ENCODE data around the gene TRMT10C.
A peak's percentile ranks its signal among the peaks of the same experiment; 100 is the strongest.

TRMT10C gene

DNA sequence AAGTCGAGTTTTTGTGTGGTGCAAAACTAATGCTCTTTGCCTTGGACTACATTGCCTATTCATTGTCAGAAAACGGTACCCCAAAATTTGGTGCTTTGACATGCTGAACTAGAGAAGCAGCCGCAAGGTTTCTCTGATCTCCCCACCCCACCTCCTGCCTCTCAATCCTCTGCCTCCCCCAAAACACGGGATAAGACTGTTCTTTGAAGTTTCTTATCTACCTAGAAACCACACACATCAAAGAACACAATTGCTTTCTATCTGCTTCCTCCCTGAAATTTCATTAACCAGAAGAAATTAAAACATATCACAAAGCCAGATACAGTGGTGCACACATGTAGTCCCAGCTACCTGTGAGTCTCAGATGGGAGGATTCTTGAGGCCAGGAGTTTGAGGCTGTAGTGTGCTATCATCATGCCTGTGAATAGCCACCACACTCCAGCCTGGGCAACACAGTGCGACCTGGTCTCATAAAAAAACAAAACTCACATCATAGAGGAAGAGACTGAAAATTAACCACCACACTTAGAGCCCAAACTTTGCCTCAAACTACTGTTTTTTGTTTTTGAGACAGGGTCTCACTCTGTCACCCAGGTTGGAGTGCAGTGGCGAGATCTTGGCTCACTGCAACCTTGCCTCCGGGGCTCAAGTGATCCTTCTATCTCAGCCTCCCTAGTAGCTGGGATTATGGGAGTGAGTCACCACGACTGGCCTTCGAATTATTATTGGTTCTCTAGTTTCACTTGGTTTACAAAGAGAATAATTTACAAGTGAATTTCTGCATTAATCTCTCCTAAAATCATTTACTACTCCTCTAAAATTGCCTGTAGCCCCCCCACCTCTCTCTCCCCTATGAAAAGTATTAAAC is 9.6 kb downstream of the TRMT10C start:
- no peak for DNase-seq (ENCODE audit: low read depth in 1 of 2, low spot score in 1 of 2)
- H3K27me3 ChIP-seq (ENCODE audit: insufficient read depth, poor library complexity, severe bottlenecking): no peaks in the 10 kb centered on the region
- TF ChIP-seq, protein P1, sequence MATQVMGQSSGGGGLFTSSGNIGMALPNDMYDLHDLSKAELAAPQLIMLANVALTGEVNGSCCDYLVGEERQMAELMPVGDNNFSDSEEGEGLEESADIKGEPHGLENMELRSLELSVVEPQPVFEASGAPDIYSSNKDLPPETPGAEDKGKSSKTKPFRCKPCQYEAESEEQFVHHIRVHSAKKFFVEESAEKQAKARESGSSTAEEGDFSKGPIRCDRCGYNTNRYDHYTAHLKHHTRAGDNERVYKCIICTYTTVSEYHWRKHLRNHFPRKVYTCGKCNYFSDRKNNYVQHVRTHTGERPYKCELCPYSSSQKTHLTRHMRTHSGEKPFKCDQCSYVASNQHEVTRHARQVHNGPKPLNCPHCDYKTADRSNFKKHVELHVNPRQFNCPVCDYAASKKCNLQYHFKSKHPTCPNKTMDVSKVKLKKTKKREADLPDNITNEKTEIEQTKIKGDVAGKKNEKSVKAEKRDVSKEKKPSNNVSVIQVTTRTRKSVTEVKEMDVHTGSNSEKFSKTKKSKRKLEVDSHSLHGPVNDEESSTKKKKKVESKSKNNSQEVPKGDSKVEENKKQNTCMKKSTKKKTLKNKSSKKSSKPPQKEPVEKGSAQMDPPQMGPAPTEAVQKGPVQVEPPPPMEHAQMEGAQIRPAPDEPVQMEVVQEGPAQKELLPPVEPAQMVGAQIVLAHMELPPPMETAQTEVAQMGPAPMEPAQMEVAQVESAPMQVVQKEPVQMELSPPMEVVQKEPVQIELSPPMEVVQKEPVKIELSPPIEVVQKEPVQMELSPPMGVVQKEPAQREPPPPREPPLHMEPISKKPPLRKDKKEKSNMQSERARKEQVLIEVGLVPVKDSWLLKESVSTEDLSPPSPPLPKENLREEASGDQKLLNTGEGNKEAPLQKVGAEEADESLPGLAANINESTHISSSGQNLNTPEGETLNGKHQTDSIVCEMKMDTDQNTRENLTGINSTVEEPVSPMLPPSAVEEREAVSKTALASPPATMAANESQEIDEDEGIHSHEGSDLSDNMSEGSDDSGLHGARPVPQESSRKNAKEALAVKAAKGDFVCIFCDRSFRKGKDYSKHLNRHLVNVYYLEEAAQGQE (IDR thresholded peaks at IDR 0.05; ENCODE audit: insufficient replicate concordance, low read depth): no peak
- TF ChIP-seq SPI1 (IDR thresholded peaks at IDR 0.05; ENCODE audit: borderline replicate concordance, low read depth): no peak
- no peak for TF ChIP-seq POLR2AphosphoS5 (IDR thresholded peaks at IDR 0.05; ENCODE audit: low read depth)
- TF ChIP-seq GABPA (IDR thresholded peaks at IDR 0.05; ENCODE audit: low read depth): no peak
- TF ChIP-seq, protein P2, sequence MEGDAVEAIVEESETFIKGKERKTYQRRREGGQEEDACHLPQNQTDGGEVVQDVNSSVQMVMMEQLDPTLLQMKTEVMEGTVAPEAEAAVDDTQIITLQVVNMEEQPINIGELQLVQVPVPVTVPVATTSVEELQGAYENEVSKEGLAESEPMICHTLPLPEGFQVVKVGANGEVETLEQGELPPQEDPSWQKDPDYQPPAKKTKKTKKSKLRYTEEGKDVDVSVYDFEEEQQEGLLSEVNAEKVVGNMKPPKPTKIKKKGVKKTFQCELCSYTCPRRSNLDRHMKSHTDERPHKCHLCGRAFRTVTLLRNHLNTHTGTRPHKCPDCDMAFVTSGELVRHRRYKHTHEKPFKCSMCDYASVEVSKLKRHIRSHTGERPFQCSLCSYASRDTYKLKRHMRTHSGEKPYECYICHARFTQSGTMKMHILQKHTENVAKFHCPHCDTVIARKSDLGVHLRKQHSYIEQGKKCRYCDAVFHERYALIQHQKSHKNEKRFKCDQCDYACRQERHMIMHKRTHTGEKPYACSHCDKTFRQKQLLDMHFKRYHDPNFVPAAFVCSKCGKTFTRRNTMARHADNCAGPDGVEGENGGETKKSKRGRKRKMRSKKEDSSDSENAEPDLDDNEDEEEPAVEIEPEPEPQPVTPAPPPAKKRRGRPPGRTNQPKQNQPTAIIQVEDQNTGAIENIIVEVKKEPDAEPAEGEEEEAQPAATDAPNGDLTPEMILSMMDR (IDR thresholded peaks at IDR 0.05; ENCODE audit: insufficient read depth, low read length): no peak
- H3K27ac ChIP-seq (replicated peaks): no peak overlapping the region
- H3K4me3 ChIP-seq (replicated peaks; ENCODE audit: insufficient read depth, low read length): no peak overlapping the region

DNA sequence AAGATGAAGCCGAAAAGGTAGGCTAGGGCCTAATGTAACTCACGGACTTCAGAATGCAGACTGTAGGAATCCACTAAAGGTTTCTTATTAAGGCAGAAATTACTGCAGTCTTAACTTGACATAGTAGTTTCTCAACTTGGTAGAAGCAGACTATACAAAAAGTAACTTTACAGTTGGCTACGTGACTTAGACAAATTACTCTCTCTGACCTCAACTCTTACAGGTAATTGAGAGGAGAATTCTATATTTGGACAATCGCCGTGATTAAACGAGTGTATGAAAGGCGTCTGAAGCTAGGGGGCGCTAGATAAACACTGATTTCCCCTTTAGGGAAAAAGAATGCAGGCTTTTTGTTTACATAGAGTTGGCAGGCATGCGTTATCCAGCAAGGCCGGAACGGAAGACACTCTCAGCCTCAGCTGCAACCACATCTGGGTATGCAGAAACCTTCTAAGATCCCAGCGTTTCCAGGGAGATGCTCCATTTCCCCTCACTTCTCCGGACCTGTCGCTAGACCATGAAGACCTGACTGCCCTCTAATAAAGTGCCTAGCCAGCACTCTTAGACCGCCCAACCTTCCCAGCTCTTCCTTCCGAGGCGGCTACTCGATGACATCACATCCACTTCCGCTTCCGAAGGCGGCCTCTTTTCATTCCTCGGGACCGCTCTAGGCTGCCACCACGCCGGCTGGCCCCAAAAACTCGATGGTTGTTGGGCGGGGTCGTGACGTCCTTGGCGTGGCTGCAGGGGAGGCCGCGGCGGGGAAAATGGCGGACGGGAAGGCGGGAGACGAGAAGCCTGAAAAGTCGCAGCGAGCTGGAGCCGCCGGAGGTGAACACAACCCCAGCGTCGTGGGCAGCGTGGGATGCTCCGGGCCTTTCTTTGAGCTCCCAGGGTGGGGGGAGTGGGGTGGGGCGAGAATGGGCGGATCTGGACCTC is 12.1 kb downstream of the TRMT10C start, which contains the start of gene PCNP:
Gene PCNP (plus strand): TSS at position 732 of the 939 bp plus-strand sequence. CDS start 36 bp downstream, at position 768.
- TF ChIP-seq, protein P2 (IDR thresholded peaks at IDR 0.05; ENCODE audit: insufficient read depth, low read length): peak; percentile 85
- TF ChIP-seq, protein P1 (IDR thresholded peaks at IDR 0.05; ENCODE audit: insufficient replicate concordance, low read depth): peak; percentile 54
- peak; percentile 84 for TF ChIP-seq POLR2AphosphoS5 (IDR thresholded peaks at IDR 0.05; ENCODE audit: low read depth)
- peak; percentile 92 for TF ChIP-seq GABPA (IDR thresholded peaks at IDR 0.05; ENCODE audit: low read depth)
- TF ChIP-seq SPI1 (IDR thresholded peaks at IDR 0.05; ENCODE audit: borderline replicate concordance, low read depth): peak; percentile 89
- H3K4me3 ChIP-seq (replicated peaks; ENCODE audit: insufficient read depth, low read length): peak within 1 kb of the TSS; percentile 84
- H3K27me3 ChIP-seq (ENCODE audit: insufficient read depth, poor library complexity, severe bottlenecking): no peaks in the 10 kb centered on the region
- DNase-seq (ENCODE audit: low read depth in 1 of 2, low spot score in 1 of 2): peak; percentile 96 to 99
- peak within 1 kb of the TSS; percentile 96 for H3K27ac ChIP-seq (replicated peaks)

DNA sequence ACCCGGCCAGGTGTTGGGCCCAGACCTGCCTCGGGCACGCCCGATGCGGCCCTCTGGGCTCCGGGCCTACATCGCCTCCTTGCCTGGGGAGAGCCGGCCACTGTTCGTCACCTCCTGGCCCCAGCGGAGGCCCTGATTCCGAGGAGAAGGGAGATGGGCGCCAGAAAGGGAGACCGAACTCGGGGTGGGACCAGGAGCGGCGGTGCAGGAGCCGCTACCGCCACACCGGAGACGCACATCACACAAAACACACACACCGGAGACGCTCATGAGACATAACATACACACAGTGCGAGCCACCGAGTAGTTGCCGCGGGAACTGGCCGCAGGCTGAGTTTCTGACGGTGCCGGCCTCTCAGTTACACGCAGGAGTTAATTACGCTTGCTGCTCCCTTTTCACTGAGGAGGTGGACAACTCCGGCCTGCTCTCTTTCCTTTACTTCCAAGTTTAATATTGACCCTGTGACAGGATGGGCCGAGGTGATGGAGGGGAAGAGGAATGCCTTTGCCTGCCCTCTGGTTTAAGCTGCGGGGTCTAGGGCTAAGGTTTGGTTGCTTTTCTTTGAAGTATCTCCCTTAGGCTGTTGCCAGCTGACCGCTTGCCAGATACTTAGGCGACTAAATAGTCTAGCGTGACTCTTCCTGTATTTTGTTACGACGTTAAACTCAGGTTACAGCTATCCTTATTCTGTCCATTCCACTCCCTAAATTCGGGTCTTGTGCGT is 12.9 kb downstream of the TRMT10C start:
- TF ChIP-seq, protein P2 (IDR thresholded peaks at IDR 0.05; ENCODE audit: insufficient read depth, low read length): no peak
- TF ChIP-seq, protein P1 (IDR thresholded peaks at IDR 0.05; ENCODE audit: insufficient replicate concordance, low read depth): no peak
- no peak; the same call in 1 of the 2 replicates for TF ChIP-seq POLR2AphosphoS5 (IDR thresholded peaks at IDR 0.05; ENCODE audit: low read depth)
- TF ChIP-seq SPI1 (IDR thresholded peaks at IDR 0.05; ENCODE audit: borderline replicate concordance, low read depth): no peak; the same call in 1 of the 2 replicates
- Histone ChIP-seq H3K27ac (replicated peaks) (peak overlapping the region; percentile 96), H3K4me3 (replicated peaks; ENCODE audit: insufficient read depth, low read length) (peak overlapping the region; percentile 84), H3K27me3 (ENCODE audit: insufficient read depth, poor library complexity, severe bottlenecking) (no peaks in the 10 kb centered on the region)
- DNase-seq (ENCODE audit: low read depth in 1 of 2, low spot score in 1 of 2): peak in 1 of 2 experiments; percentile 39

Measured in HL-60 (cell line).